ENCODE results near the gene IL1R2. TPM values are rescaled to one million over a fixed set of nuclear protein-coding genes. Genes with fewer than 3 reads are reported as not detected.
A peak's percentile ranks its signal among the peaks of the same experiment; 100 is the strongest.

The IL1R2 gene
- total and polyA plus RNA-seq, 9 of the 15 experiments (the other 6 are each of a cell fraction or from before 2014, with no cell fraction given), result 0.13 TPM; not detected in 8

DNA sequence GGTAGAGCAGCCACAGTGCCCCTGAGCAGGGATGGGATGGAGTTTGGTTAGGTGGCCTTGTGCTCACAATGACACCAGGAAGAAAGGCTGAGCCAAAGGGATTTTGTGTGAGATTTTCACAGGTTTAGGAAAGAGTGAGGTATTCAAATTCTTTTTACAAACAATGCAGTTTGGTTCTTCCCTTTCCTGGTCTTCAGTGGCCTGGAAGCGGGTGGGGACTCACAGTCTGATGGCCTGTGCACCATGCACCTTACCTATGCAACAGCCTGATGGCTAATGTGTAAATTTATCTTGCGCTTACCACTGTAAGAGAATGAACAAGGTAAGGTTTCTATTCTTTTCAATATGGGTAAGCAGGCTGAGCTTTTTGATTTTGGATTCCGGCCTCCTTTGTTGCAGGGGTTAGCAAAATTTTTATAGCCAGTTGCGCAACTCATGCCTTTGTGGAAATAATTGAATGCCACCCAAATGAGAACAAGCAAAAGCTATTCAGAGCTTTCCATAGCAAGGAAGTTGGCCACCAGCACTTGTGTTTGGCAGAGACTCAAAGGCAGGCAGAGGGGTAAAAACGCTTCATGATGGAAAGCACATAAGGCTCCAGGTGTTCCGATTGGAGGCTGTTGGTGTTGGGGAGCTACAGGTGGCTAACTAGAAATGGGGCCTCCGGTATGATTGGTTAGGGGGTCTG, 23.8 kb upstream of the IL1R2 start:
- TF ChIP-seq CEBPB (tag; IDR thresholded peaks at IDR 0.05), result peak; percentile 19; the same call in 1 of the 2 replicates
- no peak for TF ChIP-seq LEF1 (IDR thresholded peaks at IDR 0.05)
- ATAC-seq (no peak), DNase-seq (ENCODE audit: extremely low read depth in 1 of 4, low spot score in 3 of 4) (no peak), FAIRE-seq (no peak)
- CTCF ChIA-PET (ENCODE audit: low intra/inter-chr PET ratio), result no interaction called here
- no peaks in the 10 kb centered on the region for H3K9me1 ChIP-seq (ENCODE audit: control insufficient read depth, insufficient read depth, low read length)
- H4K20me1 ChIP-seq (replicated peaks; ENCODE audit: control insufficient read depth, insufficient read depth, low read length), result no peaks in the 10 kb centered on the region
- H3K4me1 ChIP-seq (replicated peaks in 1 of 2; ENCODE audit: control insufficient read depth in 2 of 2, insufficient read depth in 2 of 2, low read length in 2 of 2), result no peaks in the 10 kb centered on the region
- H3K4me2 ChIP-seq (ENCODE audit: insufficient read depth, low read length), result no peak overlapping the region
- intact Hi-C loops (cut with micrococcal nuclease) (no loop called here), in situ Hi-C loops (cut with MboI) (no loop called here)
- H3K4me3 ChIP-seq, result no peak overlapping the region
- no peak overlapping the region for H3K27ac ChIP-seq (ENCODE audit: extremely low read depth, low read depth, low read length)
- no peaks in the 10 kb centered on the region for H3K36me3 ChIP-seq (ENCODE audit: control insufficient read depth, insufficient read depth, low read length)
- peaks cover 16 to 27% of the 10 kb centered on the region in 2 experiments; a peak in 4 of 5 replicates for H3K27me3 ChIP-seq (ENCODE audit: control insufficient read depth in 2 of 2, insufficient read depth in 2 of 2, low read length in 2 of 2)
- POLR2A ChIA-PET, result interaction anchor here (0.6 to 0.8 kb wide), 2 partner anchors 9 to 19 kb away, joined by 3 read pairs; no protein-coding TSS in a partner anchor
- BruUV-seq (replicated peaks), result no TSS peak
- no peak overlapping the region for H2AFZ ChIP-seq (ENCODE audit: low read depth, low read length)
- no peaks in the 10 kb centered on the region for H3K9me3 ChIP-seq (replicated peaks; ENCODE audit: control insufficient read depth, insufficient read depth, low read depth, low read length)
- H3K9ac ChIP-seq (ENCODE audit: insufficient read depth in 1 of 2, low read depth in 2 of 2, low read length in 2 of 2), result no peak overlapping the region
- 2% methylated on average over 7 of the region's 7 CpGs for WGBS (ENCODE audit: insufficient coverage, low coverage, missing lambda C conversion rate)
- no peaks in the 10 kb centered on the region for H3K79me2 ChIP-seq (ENCODE audit: control insufficient read depth, insufficient read depth, low read length)

DNA sequence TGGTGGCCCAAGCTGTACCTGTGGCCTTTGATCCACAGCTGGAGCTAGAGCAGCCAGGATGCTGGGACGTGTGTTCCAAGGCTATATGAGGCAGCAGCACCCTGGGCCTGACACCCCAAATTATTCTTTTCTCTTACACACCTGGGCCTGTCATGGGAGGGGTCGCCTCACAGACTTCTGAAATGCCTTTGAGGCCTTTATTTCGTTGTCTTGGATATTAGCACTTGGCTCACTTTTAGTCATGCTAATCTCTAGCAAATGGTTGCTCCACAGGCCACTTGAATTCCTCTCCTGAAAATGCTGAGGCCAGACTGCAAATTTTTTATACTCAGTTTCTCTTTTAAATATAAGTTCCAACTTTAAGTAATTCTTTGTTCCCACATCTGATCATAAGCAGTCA, 22.0 kb upstream of the IL1R2 start:
- Histone ChIP-seq H3K4me2 (ENCODE audit: insufficient read depth, low read length) (no peak overlapping the region), H4K20me1 (replicated peaks; ENCODE audit: control insufficient read depth, insufficient read depth, low read length) (no peaks in the 10 kb centered on the region), H3K79me2 (ENCODE audit: control insufficient read depth, insufficient read depth, low read length) (no peaks in the 10 kb centered on the region), H3K4me3 (no peak overlapping the region), H3K9me3 (replicated peaks; ENCODE audit: control insufficient read depth, insufficient read depth, low read depth, low read length) (no peaks in the 10 kb centered on the region), H3K27me3 (ENCODE audit: control insufficient read depth in 2 of 2, insufficient read depth in 2 of 2, low read length in 2 of 2) (peaks cover 7 to 21% of the 10 kb centered on the region in 2 experiments; a peak in 3 of 5 replicates), H3K4me1 (replicated peaks in 1 of 2; ENCODE audit: control insufficient read depth in 2 of 2, insufficient read depth in 2 of 2, low read length in 2 of 2) (no peaks in the 10 kb centered on the region), H3K9me1 (ENCODE audit: control insufficient read depth, insufficient read depth, low read length) (no peaks in the 10 kb centered on the region), H2AFZ (ENCODE audit: low read depth, low read length) (no peak overlapping the region), H3K36me3 (ENCODE audit: control insufficient read depth, insufficient read depth, low read length) (no peaks in the 10 kb centered on the region), H3K27ac (ENCODE audit: extremely low read depth, low read depth, low read length) (no peak overlapping the region), H3K9ac (ENCODE audit: insufficient read depth in 1 of 2, low read depth in 2 of 2, low read length in 2 of 2) (no peak overlapping the region)
- FAIRE-seq (no peak), ATAC-seq (no peak), DNase-seq (ENCODE audit: extremely low read depth in 1 of 4, low spot score in 3 of 4) (no peak)
- POLR2A ChIA-PET, result no interaction called here
- TF ChIP-seq FOXP1 (CRISPR knock-in tag; IDR thresholded peaks at IDR 0.05) (no peak), TRIM28 (IDR thresholded peaks at IDR 0.05) (no peak), ZBTB1 (CRISPR knock-in tag; IDR thresholded peaks at IDR 0.05; ENCODE audit: borderline replicate concordance, low read depth) (no peak)
- in situ Hi-C loops (cut with MboI), result no loop called here
- BruUV-seq (replicated peaks), result no TSS peak
- intact Hi-C loops (cut with micrococcal nuclease), result no loop called here
- 0% methylated on average over 3 of the region's 3 CpGs for WGBS (ENCODE audit: insufficient coverage, low coverage, missing lambda C conversion rate)
- CTCF ChIA-PET (ENCODE audit: low intra/inter-chr PET ratio), result no interaction called here

Measured in K562 (cell line).